Activated CD4-positive, alpha-beta memory T cell treated with anti-CD3 and anti-CD28 coated beads, Interleukin-2, amount 10 ng/mL, durations not matched to agents 7 days and 5 days (primary cell): Measurements from ENCODE around the gene TREML2. TPM values are rescaled to one million over a fixed set of nuclear protein-coding genes. Genes with fewer than 3 reads are reported as not detected.
"Not testable (repeated sequence)": the region's sequence is repeated elsewhere in the genome, so short reads cannot be mapped to it uniquely, and the experiment has no call there.

Source experiments
- CTCF ChIA-PET: fragments of 350-600 bp; sonication (Branson Sonifier 250); formaldehyde crosslinking; loops from one replicate; lab custom pipeline; 2021; ENCODE audit warnings: antibody characterized with exemption, inconsistent platforms; lab: Charles Lee
- POLR2A ChIA-PET: fragments of 350-600 bp; sonication (Branson Sonifier 250); formaldehyde crosslinking; loops from one replicate; lab custom pipeline; 2021; ENCODE audit warnings: antibody characterized with exemption; lab: Charles Lee
- DNase-seq: peaks from one replicate; pipeline ENCODE4 v3.0.0-alpha.2; 2020
- H3K27ac Mint-ChIP-seq: one replicate; pipeline ENCODE4 v1.8.0; 2021; ENCODE audit warnings: mild to moderate bottlenecking, mixed read lengths
- H3K27me3 Mint-ChIP-seq: one replicate; pipeline ENCODE4 v1.8.0; 2021; ENCODE audit warnings: mixed read lengths
- H3K36me3 Mint-ChIP-seq: one replicate; pipeline ENCODE4 v1.8.0; 2021; ENCODE audit warnings: low read depth, mixed read lengths
- H3K4me1 Mint-ChIP-seq: one replicate; pipeline ENCODE4 v1.8.0; 2021; ENCODE audit warnings: mixed read lengths
- H3K4me3 Mint-ChIP-seq: one replicate; pipeline ENCODE4 v1.8.0; 2021; ENCODE audit warnings: mild to moderate bottlenecking, mixed read lengths
- H3K9me3 Mint-ChIP-seq: one replicate; pipeline ENCODE4 v1.8.0; 2021; ENCODE audit warnings: mixed read lengths
- total RNA-seq, 2 experiments: library from RNA; stranded (reverse); gene quantifications; one replicate each; pipeline ENCODE4 v1.2.3, GENCODE V29; 2021

The TREML2 gene, protein sequence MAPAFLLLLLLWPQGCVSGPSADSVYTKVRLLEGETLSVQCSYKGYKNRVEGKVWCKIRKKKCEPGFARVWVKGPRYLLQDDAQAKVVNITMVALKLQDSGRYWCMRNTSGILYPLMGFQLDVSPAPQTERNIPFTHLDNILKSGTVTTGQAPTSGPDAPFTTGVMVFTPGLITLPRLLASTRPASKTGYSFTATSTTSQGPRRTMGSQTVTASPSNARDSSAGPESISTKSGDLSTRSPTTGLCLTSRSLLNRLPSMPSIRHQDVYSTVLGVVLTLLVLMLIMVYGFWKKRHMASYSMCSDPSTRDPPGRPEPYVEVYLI
- total RNA-seq: 10 to 100 TPM; 19.2 to 21.5 TPM

DNA sequence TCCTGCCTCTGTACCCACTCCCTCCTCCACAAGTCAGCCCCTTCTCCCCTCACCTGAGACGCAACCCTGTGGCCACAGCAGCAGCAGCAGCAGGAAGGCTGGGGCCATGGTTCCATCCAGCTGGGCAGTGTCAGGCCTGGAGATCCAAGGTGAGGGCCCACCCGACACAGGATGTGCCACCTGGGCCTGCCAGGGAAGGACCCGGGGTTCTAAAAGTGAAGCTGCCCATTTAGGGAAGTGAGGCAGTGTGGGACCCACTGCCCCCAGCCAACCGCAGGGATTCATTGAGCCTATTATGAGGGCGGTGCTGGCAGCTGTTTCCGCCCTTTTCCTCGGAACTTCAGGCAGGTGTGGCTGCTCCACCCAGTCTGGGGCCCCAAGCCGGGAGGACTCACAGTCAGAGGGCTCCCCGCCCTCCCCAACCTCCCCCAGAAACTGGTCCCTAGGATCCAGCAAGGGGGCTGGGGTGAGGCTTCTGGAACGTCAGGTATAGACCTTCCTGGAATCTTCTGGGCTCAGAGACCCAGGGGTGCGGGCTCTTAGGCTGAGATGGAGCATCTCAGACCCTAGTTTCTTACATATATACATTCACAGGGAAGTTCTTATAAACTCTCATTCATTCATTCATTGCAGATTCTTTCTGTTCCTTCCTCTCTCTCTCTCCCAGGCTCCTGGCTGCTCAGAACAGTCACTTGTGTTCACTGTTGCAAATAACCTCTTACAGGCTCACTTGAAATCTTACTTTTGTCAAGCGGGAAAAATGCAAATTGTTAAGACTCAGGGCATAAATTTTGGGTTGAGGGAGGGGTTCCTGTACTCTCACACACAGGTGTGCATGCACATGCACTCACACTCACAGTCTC, at the start of gene TREML2:
TSS of gene TREML2 (minus strand) at position 249 of the 863 bp plus-strand sequence. CDS start at position 108, 141 bp downstream.
- ChIA-PET POLR2A (interaction anchor here (0.8 to 4.4 kb wide), 9 partner anchors 9 to 172 kb away, joined by 3 to 31 read pairs (median 10); partner anchors contain the start of genes NFYA and OARD1), CTCF (interaction anchor here (0.5 to 3.0 kb wide), 9 partner anchors 20 to 174 kb away, joined by 3 to 24 read pairs (median 3); partner anchors contain the start of genes NFYA and OARD1)
- H3K9me3 Mint-ChIP-seq: peaks cover 9% of the 10 kb centered on the region
- H3K36me3 Mint-ChIP-seq: peaks cover 37% of the 10 kb centered on the region
- H3K27me3 Mint-ChIP-seq: no peaks in the 10 kb centered on the region
- peak within 1 kb of the TSS; percentile 95 for H3K27ac Mint-ChIP-seq
- peak within 1 kb of the TSS; percentile 67 for H3K4me3 Mint-ChIP-seq
- DNase-seq: peak; percentile 57
- H3K4me1 Mint-ChIP-seq: peaks cover 64% of the 10 kb centered on the region

- H3K27ac Mint-ChIP-seq: no peak overlapping the region
- DNase-seq: no peak
- CTCF ChIA-PET: no interaction called here
- no peaks in the 10 kb centered on the region for H3K36me3 Mint-ChIP-seq
- POLR2A ChIA-PET: no interaction called here
- H3K27me3 Mint-ChIP-seq: peaks cover 22% of the 10 kb centered on the region
- peaks cover 7% of the 10 kb centered on the region for H3K9me3 Mint-ChIP-seq
- no peak overlapping the region for H3K4me3 Mint-ChIP-seq
- H3K4me1 Mint-ChIP-seq: peaks cover 8% of the 10 kb centered on the region
Observed at GRCh38 chr6:41247882-41248705, 47.1 kb upstream of the TREML2 start.

DNA sequence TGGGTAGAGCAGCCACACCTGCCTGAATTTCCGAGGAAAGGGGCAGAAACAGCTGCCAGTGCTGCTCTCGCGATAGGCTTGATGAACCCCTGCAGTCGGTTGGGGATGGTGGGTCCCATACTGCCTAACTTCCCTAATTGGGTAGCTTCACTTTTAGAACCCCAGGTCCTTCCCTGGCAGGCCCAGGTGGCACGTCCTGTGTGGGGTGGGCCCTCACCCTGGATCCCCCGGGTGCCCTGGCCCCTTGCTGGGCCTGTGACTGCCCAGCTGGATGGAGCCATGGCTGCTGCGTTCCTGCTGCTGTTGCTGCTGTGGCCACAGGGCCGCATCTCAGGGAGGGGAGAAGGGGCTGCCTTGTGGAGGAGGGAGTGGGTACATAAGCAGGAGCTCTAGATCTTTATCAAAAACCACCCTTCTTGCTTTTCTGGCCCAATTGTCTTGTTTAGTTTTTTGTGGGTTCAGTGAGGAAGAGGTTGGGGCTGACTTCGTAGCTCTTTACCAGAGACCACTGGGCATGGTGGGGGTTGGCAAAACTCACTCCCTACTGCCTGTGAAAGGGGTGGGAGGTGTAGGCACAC, 46.4 kb upstream of the TREML2 start:
- DNase-seq: no peak
- Mint-ChIP-seq H3K36me3 (no peaks in the 10 kb centered on the region), H3K27ac (no peak overlapping the region), H3K27me3 (peaks cover 22% of the 10 kb centered on the region), H3K4me1 (peaks cover 8% of the 10 kb centered on the region), H3K4me3 (no peak overlapping the region), H3K9me3 (peaks cover 7% of the 10 kb centered on the region)
- ChIA-PET CTCF (no interaction called here), POLR2A (no interaction called here)

GRCh38 chr6:41246529-41246928, 45.6 kb upstream of the TREML2 start:
- H3K36me3 Mint-ChIP-seq, H3K4me1 Mint-ChIP-seq, H3K4me3 Mint-ChIP-seq, H3K27ac Mint-ChIP-seq, DNase-seq, CTCF ChIA-PET, POLR2A ChIA-PET, H3K9me3 Mint-ChIP-seq: not testable (repeated sequence)
- H3K27me3 Mint-ChIP-seq: peaks cover 23% of the 10 kb centered on the region

GRCh38 chr6:41239467-41240159, 38.7 kb upstream of the TREML2 start:
- POLR2A ChIA-PET: no interaction called here
- Mint-ChIP-seq H3K4me1 (no peaks in the 10 kb centered on the region), H3K27me3 (peaks cover 54% of the 10 kb centered on the region), H3K4me3 (no peak overlapping the region), H3K27ac (no peak overlapping the region), H3K36me3 (no peaks in the 10 kb centered on the region), H3K9me3 (no peaks in the 10 kb centered on the region)
- DNase-seq: no peak
- CTCF ChIA-PET: interaction anchor here (0.6 kb wide), 1 partner anchor 148 kb away, joined by 3 read pairs; no protein-coding TSS in a partner anchor

GRCh38 chr6:41237128-41237527, 36.2 kb upstream of the TREML2 start:
- H3K27me3 Mint-ChIP-seq: peaks cover 51% of the 10 kb centered on the region
- CTCF ChIA-PET: no interaction called here
- POLR2A ChIA-PET: no interaction called here

DNA sequence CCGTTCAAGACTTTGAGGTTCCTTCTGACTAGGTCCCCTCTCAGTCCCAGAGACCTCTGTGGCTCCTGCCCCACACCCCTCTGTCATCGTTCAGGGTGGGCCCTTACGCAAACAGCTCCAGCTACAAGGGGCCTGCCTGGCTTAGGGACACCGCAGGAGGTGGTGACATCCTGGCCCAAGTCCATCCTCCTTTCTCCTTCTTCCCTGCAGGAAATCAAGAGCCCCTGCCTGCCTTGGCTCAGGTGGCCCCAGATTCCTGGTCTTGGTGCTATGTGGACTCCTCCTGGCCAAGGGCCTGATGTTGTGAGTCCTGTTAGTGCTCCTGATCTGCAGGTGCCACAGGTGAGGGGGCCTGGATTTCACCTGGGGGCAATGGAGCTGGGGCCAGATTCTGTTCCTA, 35.3 kb upstream of the TREML2 start:
- Mint-ChIP-seq H3K27me3 (peaks cover 47% of the 10 kb centered on the region), H3K9me3 (no peaks in the 10 kb centered on the region), H3K4me1 (no peaks in the 10 kb centered on the region), H3K4me3 (no peak overlapping the region), H3K27ac (no peak overlapping the region), H3K36me3 (no peaks in the 10 kb centered on the region)
- ChIA-PET CTCF (interaction anchor here (0.5 kb wide), 1 partner anchor 264 kb away, joined by 3 read pairs; no protein-coding TSS in a partner anchor), POLR2A (no interaction called here)
- DNase-seq: no peak

More at GRCh38 chr6:41237128-41237527, 36.2 kb upstream of the TREML2 start:
- DNase-seq: no peak
- Mint-ChIP-seq H3K36me3 (no peaks in the 10 kb centered on the region), H3K4me3 (no peak overlapping the region), H3K4me1 (no peaks in the 10 kb centered on the region), H3K9me3 (no peaks in the 10 kb centered on the region), H3K27ac (no peak overlapping the region)

DNA sequence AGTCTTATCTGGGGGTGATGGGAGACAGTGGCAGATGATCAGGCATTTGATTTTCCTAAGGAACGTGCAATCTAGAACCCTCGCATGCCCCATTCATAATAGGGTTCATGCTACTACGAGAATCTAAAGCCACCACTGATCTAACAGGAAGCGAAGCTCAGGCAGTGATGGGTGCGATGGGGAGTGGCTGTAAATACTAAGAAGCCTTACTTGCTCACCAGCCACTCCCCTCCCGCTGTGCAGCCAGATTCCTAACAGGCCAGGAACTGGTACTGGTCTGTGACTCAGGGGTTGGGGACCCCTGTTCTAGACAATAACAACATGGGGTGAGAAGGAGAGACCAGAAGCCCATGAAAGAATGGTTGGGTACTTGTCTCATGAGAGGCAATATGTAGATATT, 31.7 kb upstream of the TREML2 start:
- Mint-ChIP-seq H3K27ac (no peak overlapping the region), H3K9me3 (peaks cover 2% of the 10 kb centered on the region), H3K4me1 (no peaks in the 10 kb centered on the region), H3K36me3 (no peaks in the 10 kb centered on the region), H3K4me3 (no peak overlapping the region), H3K27me3 (peaks cover 32% of the 10 kb centered on the region)
- DNase-seq: no peak
- CTCF ChIA-PET: no interaction called here
- POLR2A ChIA-PET: no interaction called here

DNA sequence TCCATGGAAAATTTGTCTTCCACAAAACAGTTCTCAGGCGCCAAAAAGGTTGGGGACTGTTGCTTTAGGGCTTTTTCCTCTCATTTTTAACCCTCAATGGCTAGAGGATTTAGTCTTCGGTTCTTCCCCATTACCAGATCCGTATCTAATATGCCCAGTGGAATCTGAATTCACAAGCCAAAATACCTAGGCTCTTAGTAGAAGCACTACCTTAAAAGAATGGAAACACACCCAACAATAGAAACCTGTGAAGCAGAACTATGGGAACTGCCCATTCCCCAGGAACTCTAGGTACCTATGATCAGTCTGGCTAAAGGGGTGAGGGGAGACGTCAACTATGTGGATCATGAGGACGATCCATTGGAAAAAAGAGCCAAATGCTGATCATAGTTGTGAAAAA, 30.3 kb upstream of the TREML2 start:
- CTCF ChIA-PET: no interaction called here
- DNase-seq: no peak
- POLR2A ChIA-PET: no interaction called here

DNA sequence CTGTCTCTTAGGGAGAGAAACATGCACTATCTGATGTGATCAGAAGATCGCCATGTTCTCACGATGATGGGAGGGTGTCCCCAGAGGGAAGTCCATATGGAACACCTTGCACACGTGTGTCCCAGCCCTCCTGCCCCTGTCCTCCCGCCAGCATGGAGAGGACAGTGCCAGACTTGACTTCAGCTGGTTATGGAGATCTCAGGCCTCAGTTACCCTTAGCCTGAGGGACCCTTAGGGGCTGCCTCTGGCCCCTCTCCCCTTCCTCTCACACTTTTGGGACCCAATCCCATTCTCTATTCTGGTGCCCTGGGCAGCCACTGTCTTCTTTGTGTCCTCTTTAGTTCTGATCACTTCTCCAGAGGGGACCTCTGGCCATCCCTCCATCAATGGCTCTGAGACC, 28.8 kb upstream of the TREML2 start:
- POLR2A ChIA-PET: no interaction called here
- peaks cover 2% of the 10 kb centered on the region for H3K9me3 Mint-ChIP-seq
- H3K27ac Mint-ChIP-seq: no peak overlapping the region
- no peak for DNase-seq
- H3K4me1 Mint-ChIP-seq: no peaks in the 10 kb centered on the region
- CTCF ChIA-PET: no interaction called here
- no peaks in the 10 kb centered on the region for H3K36me3 Mint-ChIP-seq
- no peak overlapping the region for H3K4me3 Mint-ChIP-seq
- H3K27me3 Mint-ChIP-seq: peaks cover 40% of the 10 kb centered on the region

More for the DNA sequence above, 30.3 kb upstream of the TREML2 start:
- Mint-ChIP-seq H3K36me3 (no peaks in the 10 kb centered on the region), H3K27me3 (peaks cover 35% of the 10 kb centered on the region), H3K27ac (no peak overlapping the region), H3K4me1 (no peaks in the 10 kb centered on the region), H3K4me3 (no peak overlapping the region), H3K9me3 (peaks cover 2% of the 10 kb centered on the region)

- no peaks in the 10 kb centered on the region for H3K4me1 Mint-ChIP-seq
- H3K27ac Mint-ChIP-seq: no peak overlapping the region
- no peak overlapping the region for H3K4me3 Mint-ChIP-seq
- H3K27me3 Mint-ChIP-seq: peaks cover 44% of the 10 kb centered on the region
- CTCF ChIA-PET: interaction anchor here (0.6 kb wide), 1 partner anchor 198 kb away, joined by 3 read pairs; no protein-coding TSS in a partner anchor
- H3K36me3 Mint-ChIP-seq: no peaks in the 10 kb centered on the region
- POLR2A ChIA-PET: no interaction called here
- H3K9me3 Mint-ChIP-seq: peaks cover 2% of the 10 kb centered on the region
- no peak for DNase-seq
Observed at GRCh38 chr6:41228616-41229015, 27.7 kb upstream of the TREML2 start.

DNA sequence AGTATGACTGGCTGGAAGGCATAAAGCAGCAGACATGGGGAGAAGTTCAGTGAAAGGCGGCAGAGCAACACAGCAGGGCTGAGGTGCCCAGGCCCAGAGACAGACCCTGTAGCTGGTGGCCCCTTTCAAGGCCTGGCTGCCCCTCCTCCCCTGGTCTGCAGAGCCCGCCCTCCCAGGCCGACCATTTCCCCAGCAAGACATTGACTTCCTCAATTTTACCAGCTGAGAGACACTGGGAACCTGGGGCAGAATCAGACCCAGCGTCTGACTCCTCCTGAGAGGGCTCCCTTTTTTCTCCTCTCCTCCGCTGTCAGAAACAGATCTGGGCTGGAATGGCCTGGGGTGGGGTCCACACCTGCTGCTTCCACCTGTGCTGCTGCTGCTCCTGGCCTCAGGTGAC, 27.1 kb upstream of the TREML2 start, which contains the start of gene TREML4:
TSS of gene TREML4 (plus strand) at position 254 of the 400 bp plus-strand sequence. CDS start at position 333, 79 bp downstream.
- H3K36me3 Mint-ChIP-seq: no peaks in the 10 kb centered on the region
- POLR2A ChIA-PET: no interaction called here
- no peaks in the 10 kb centered on the region for H3K4me1 Mint-ChIP-seq
- CTCF ChIA-PET: no interaction called here
- no peak within 1 kb of the TSS for H3K27ac Mint-ChIP-seq
- no peak within 1 kb of the TSS for H3K4me3 Mint-ChIP-seq
- H3K9me3 Mint-ChIP-seq: peaks cover 2% of the 10 kb centered on the region
- peaks cover 44% of the 10 kb centered on the region for H3K27me3 Mint-ChIP-seq
- no peak for DNase-seq
